Measurements from ENCODE around the gene BUD23.

The BUD23 gene

DNA sequence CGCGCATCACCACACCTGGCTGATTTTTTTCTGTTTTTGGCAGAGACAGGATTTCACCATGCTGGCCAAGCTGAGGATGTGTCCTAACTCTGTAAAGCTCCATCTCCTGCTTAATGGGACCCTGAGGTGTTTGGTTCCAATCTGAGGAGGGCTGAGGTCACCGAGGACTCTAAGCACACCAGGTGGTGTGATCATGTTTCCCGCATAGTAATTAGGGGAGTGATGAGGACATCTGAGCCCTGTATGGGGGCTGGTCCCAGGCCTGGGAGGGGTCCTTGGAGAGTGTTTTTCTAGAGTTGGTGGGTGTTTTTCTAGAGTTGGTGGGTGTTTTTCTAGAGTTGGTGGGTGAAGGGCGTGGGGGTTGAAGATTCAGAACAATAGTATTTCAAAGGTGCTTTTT, 58.2 kb downstream of the BUD23 start:
- no peak for DNase-seq (ENCODE audit: low read depth in 2 of 2)

DNA sequence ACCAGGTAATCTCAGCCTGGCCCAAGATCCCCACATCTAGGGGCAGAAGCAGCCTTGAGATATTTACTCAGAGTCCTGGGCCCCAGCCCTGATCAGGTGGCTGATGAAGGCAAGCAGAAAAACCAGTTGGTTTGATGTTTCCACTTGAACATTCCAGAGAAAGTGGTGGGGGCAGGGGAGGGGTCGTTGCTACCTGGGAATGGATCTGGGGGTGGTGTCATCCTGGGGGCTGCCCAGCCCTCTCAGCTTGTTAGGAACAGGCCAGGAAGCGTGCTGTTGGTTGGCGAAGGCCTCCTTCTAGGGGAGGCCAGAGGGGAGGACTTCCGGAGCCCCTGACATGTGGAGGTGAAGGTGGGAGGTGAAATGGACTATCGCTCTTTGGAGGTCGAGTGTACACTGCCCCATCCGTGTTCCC, 58.9 kb downstream of the BUD23 start:
- no peak for DNase-seq (ENCODE audit: low read depth in 2 of 2)

DNA sequence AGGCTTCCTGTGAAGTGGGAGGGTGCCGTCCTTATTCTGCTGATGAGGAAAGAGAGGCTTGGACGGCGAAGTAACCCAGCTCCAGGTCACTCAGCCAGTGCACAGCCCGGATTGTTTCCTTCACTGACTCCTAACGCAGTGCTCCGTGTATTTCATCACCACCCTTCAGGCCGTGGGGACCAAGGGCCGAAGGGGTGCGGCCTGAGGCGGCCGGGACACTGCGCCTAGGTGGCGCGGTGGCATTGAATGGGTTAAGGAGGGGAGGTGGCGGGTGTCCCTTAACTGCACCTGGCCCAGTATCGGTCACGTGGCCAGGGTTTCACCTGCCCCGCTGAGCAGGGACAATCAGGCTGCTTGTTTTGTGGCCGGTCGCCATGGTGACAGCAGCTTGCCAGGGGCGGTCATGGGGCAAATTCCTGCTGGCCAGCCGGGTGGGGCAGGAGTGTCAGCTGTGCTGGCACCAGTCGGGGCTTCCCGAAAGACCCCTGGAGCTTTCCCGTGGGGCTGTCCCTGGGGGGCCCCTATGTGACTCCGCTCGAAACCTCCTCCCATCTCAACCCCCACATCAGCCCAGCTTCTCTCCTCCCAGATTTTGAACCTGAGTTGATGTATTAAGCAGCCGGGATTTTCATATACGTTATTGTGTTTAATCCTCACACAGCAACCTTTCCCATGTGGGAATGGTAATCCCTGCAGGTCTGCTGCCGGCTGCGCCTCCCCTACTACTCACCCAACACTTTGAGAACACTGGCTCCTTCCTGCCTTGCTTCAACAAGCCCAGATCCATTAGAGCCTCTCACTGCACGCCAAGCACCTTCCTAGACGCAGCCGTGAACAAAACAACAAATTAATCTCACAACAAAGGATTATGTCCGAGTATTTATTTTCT, 59.6 kb downstream of the BUD23 start:
- no peak for DNase-seq (ENCODE audit: low read depth in 2 of 2)

DNA sequence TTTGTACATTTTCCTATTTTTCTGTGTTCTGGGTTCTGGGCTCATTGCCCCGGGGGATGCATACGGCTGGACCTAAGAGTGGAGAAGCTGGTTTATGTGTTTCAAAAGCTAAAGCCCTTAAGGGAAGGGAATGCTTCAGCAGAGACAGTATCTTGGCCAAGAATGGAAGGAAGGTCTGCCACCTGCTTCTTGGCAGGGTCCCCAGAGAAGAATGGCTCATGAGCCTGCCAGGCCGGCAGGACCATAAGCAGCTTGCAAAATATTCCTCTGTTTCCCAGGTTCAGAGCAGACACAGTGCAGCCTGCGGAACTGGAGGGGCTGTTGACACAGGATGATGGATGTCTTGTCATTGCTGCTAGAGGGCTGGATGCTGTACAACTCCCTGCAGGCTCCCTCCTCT, 63.0 kb downstream of the BUD23 start:
- DNase-seq (ENCODE audit: low read depth in 2 of 2), result no peak

Data from activated CD8-positive, alpha-beta memory T cell treated with anti-CD3 and anti-CD28 coated beads for 4 hours (primary cell).